ENCODE measurements around the gene CCDC15. TPM values are rescaled to one million over a fixed set of nuclear protein-coding genes. Genes with fewer than 3 reads are reported as not detected.

CCDC15 gene, protein sequence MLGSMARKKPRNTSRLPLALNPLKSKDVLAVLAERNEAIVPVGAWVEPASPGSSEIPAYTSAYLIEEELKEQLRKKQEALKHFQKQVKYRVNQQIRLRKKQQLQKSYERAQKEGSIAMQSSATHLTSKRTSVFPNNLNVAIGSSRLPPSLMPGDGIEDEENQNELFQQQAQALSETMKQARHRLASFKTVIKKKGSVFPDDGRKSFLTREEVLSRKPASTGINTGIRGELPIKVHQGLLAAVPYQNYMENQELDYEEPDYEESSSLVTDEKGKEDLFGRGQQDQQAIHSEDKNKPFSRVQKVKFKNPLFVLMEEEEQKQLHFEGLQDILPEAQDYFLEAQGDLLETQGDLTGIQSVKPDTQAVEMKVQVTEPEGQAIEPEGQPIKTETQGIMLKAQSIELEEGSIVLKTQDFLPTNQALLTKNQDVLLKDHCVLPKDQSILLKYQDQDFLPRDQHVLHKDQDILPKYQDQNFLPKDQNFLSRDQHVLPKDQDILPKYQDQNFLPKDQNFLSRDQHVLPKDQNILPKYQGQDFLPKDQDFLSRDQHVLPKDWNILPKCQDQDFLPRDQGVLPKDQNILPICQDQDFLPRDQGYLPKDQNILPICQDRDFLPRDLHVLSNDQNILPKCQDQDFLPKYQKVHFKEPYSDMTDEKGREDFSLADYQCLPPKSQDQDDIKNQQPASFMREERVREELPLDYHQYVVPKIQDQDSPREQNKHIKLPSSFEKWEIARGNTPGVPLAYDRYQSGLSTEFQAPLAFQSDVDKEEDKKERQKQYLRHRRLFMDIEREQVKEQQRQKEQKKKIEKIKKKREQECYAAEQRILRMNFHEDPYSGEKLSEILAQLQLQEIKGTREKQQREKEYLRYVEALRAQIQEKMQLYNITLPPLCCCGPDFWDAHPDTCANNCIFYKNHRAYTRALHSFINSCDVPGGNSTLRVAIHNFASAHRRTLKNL
- total RNA-seq (2022) (4.0 TPM in 2 replicates), Bru-seq, nascent RNA (percentile 55 among the genes with signal in this experiment), BruChase-seq, experiment 1, labeled RNA remaining after a 2-hour chase (percentile 62 among the genes with signal in this experiment), BruChase-seq, experiment 2, labeled RNA remaining after a 6-hour chase (percentile 57 among the genes with signal in this experiment)
- long read RNA-seq, partial matches to known transcripts: 0 of 1 reads
- long read RNA-seq, other reads (novel, unspliced or antisense): 1 of 1 reads

GRCh38 chr11:124953753-124954589 is at the start of gene CCDC15:
Gene CCDC15 (plus strand): TSS chr11:124954202. CDS start chr11:124954733, 531 bp downstream.
- Histone ChIP-seq H3K36me3 (ENCODE audit: control insufficient read depth, insufficient read depth, low read length) (no peaks in the 10 kb centered on the region), H3K27me3 (replicated peaks; ENCODE audit: control insufficient read depth, insufficient read depth, low read length) (no peaks in the 10 kb centered on the region), H3K9me3 (no peaks in the 10 kb centered on the region), H3K4me1 (peaks cover 5% of the 10 kb centered on the region; the same call in 1 of the 2 replicates), H3K4me3 (ENCODE audit: low read depth, low read length) (peak within 1 kb of the TSS; percentile 65)
- ChIA-PET CTCF (interaction anchor here (0.7 to 2.1 kb wide), 5 partner anchors 78 to 392 kb away, joined by 3 to 14 read pairs (median 3); no protein-coding TSS in a partner anchor), POLR2A (interaction anchor here (0.5 to 1.3 kb wide), 11 partner anchors 19 to 934 kb away, joined by 3 to 12 read pairs (median 4); partner anchors contain the start of genes HYLS1, SPA17 and TMEM218)
- H3K36me3 Mint-ChIP-seq (ENCODE audit: insufficient read depth, unreplicated experiment): no peaks in the 10 kb centered on the region
- H3K27ac Mint-ChIP-seq (ENCODE audit: unreplicated experiment): no peak within 1 kb of the TSS
- DNase-seq: peak; percentile 98 to 99
- H3K9me3 Mint-ChIP-seq (ENCODE audit: unreplicated experiment): peaks cover 1% of the 10 kb centered on the region
- no peaks in the 10 kb centered on the region for H3K27me3 Mint-ChIP-seq (ENCODE audit: insufficient read depth, unreplicated experiment)
- intact Hi-C loops (cut with micrococcal nuclease; ENCODE audit: unreplicated experiment): loop anchor here (1.0 kb wide), 2 partner anchors 78 to 157 kb away; partner anchors contain the start of gene TMEM218
- TF ChIP-seq, protein P1, sequence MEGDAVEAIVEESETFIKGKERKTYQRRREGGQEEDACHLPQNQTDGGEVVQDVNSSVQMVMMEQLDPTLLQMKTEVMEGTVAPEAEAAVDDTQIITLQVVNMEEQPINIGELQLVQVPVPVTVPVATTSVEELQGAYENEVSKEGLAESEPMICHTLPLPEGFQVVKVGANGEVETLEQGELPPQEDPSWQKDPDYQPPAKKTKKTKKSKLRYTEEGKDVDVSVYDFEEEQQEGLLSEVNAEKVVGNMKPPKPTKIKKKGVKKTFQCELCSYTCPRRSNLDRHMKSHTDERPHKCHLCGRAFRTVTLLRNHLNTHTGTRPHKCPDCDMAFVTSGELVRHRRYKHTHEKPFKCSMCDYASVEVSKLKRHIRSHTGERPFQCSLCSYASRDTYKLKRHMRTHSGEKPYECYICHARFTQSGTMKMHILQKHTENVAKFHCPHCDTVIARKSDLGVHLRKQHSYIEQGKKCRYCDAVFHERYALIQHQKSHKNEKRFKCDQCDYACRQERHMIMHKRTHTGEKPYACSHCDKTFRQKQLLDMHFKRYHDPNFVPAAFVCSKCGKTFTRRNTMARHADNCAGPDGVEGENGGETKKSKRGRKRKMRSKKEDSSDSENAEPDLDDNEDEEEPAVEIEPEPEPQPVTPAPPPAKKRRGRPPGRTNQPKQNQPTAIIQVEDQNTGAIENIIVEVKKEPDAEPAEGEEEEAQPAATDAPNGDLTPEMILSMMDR (IDR thresholded peaks at IDR 0.05; ENCODE audit: insufficient read depth in 1 of 2, low read depth in 1 of 2, low read length in 1 of 2, severe bottlenecking in 1 of 2, unreplicated experiment in 1 of 2): no peak
- no peaks in the 10 kb centered on the region for H3K4me1 Mint-ChIP-seq (ENCODE audit: low read depth, unreplicated experiment)
- H3K4me3 Mint-ChIP-seq (ENCODE audit: unreplicated experiment): no peak within 1 kb of the TSS
- no TSS peak for BruUV-seq (replicated peaks)

- BruUV-seq (replicated peaks): no TSS peak
- DNase-seq: no peak
- Mint-ChIP-seq H3K9me3 (ENCODE audit: unreplicated experiment) (peaks cover 45% of the 10 kb centered on the region), H3K27ac (ENCODE audit: unreplicated experiment) (no peak overlapping the region), H3K27me3 (ENCODE audit: insufficient read depth, unreplicated experiment) (peaks cover 20% of the 10 kb centered on the region), H3K36me3 (ENCODE audit: insufficient read depth, unreplicated experiment) (no peaks in the 10 kb centered on the region), H3K4me3 (ENCODE audit: unreplicated experiment) (no peak overlapping the region), H3K4me1 (ENCODE audit: low read depth, unreplicated experiment) (no peaks in the 10 kb centered on the region)
- 0 out of 2 replicates have a peak, but pooled peaks cover 5% of the 10 kb centered on the region for H3K9me3 ChIP-seq
- TF ChIP-seq, protein P1 (IDR thresholded peaks at IDR 0.05; ENCODE audit: insufficient read depth in 1 of 2, low read depth in 1 of 2, low read length in 1 of 2, severe bottlenecking in 1 of 2, unreplicated experiment in 1 of 2): no peak
- ChIA-PET POLR2A (no interaction called here), CTCF (no interaction called here)
- no peak overlapping the region for H3K4me3 ChIP-seq (ENCODE audit: low read depth, low read length)
- H3K4me1 ChIP-seq: no peaks in the 10 kb centered on the region
- no peaks in the 10 kb centered on the region for H3K36me3 ChIP-seq (ENCODE audit: control insufficient read depth, insufficient read depth, low read length)
- H3K27me3 ChIP-seq (replicated peaks; ENCODE audit: control insufficient read depth, insufficient read depth, low read length): no peaks in the 10 kb centered on the region
- intact Hi-C loops (cut with micrococcal nuclease; ENCODE audit: unreplicated experiment): no loop called here
Observed at GRCh38 chr11:124915541-124916369, 38.2 kb upstream of the CCDC15 start.

Data from Caco-2 (cell line).